IMR-90 (cell line): ENCODE data around the gene SRGAP2C. TPM values are rescaled to one million over a fixed set of nuclear protein-coding genes. Genes with fewer than 3 reads are reported as not detected.
A peak's percentile ranks its signal among the peaks of the same experiment; 100 is the strongest.
"Not testable (repeated sequence)": the region's sequence is repeated elsewhere in the genome, so short reads cannot be mapped to it uniquely, and the experiment has no call there.

ENCODE experiments used
- ATAC-seq: fragments of 200-7000 bp; cut with Tn5 transposase; 2 replicates; pipeline ENCODE4 v1.9.1; 2020; ENCODE audit warnings: low read depth, mild to moderate bottlenecking, moderate library complexity
- BruUV-seq: library from RNA; stranded (reverse); fragments of 400-500 nt; replicated peaks from 2 replicates; lab custom pipeline; 2021; lab: Mats Ljungman, UMichigan
- CTCF ChIA-PET: fragments of 300-600 bp; formaldehyde crosslinking; extraction: SDS; loops from one replicate; lab custom pipeline; 2021; ENCODE audit warnings: antibody characterized with exemption; lab: Yijun Ruan, JAX
- POLR2A ChIA-PET: fragments of 300-600 bp; sonication (Branson Sonifier 250); formaldehyde crosslinking; loops from one replicate; lab custom pipeline; 2022; ENCODE audit warnings: antibody characterized with exemption; ENCODE audit not compliant: unreplicated experiment; lab: Charles Lee
- DNase-seq: peaks from one replicate; pipeline ENCODE4 v3.0.0; 2013
- H2AFZ ChIP-seq: replicated peaks from 2 replicates; pipeline ENCODE3; 2013; ENCODE audit warnings: low read length, mild to moderate bottlenecking; ENCODE audit not compliant: poor library complexity
- H2AK5ac ChIP-seq: 2 replicates; pipeline ENCODE4 v1.6.1; 2013; ENCODE audit warnings: low read depth, low read length, inconsistent platforms
- H2AK9ac ChIP-seq: replicated peaks from 2 replicates; pipeline ENCODE3; 2013; ENCODE audit warnings: mild to moderate bottlenecking, low read depth, low read length, moderate library complexity; ENCODE audit not compliant: poor library complexity
- H2BK120ac ChIP-seq: 2 replicates; pipeline ENCODE4 v1.6.1; 2013; ENCODE audit warnings: low read depth, low read length, inconsistent platforms
- H2BK15ac ChIP-seq: 3 replicates; pipeline ENCODE4 v1.6.1; 2013; ENCODE audit warnings: low read depth, low read length, inconsistent platforms
- H2BK20ac ChIP-seq: 2 replicates; pipeline ENCODE4 v1.6.1; 2013; ENCODE audit warnings: low read depth, mild to moderate bottlenecking, inconsistent platforms, low read length, moderate library complexity
- H2BK5ac ChIP-seq: 2 replicates; pipeline ENCODE4 v1.6.1; 2013; ENCODE audit warnings: mild to moderate bottlenecking, low read depth, low read length, inconsistent platforms; ENCODE audit not compliant: poor library complexity, severe bottlenecking
- H3K14ac ChIP-seq: replicated peaks from 2 replicates; pipeline ENCODE4 v1.6.1; 2013; ENCODE audit warnings: low read depth, low read length, inconsistent platforms
- H3K18ac ChIP-seq: 2 replicates; pipeline ENCODE4 v1.6.1; 2013; ENCODE audit warnings: low read depth, low read length, control low read depth
- H3K23ac ChIP-seq: 2 replicates; pipeline ENCODE4 v1.6.1; 2013; ENCODE audit warnings: low read depth, low read length, inconsistent platforms
- H3K27ac ChIP-seq: 2 replicates; pipeline ENCODE4 v1.5.1; 2013; ENCODE audit warnings: mild to moderate bottlenecking, control low read depth, low read length; ENCODE audit not compliant: insufficient read depth
- H3K27me3 ChIP-seq: 2 replicates; pipeline ENCODE4 v1.6.1; 2013; ENCODE audit warnings: low read length; ENCODE audit not compliant: control insufficient read depth, insufficient read depth
- H3K36me3 ChIP-seq: 2 replicates; pipeline ENCODE4 v1.6.1; 2013; ENCODE audit warnings: low read length, mixed read lengths; ENCODE audit not compliant: control insufficient read depth, insufficient read depth
- H3K4ac ChIP-seq: 2 replicates; pipeline ENCODE4 v1.6.1; 2013; ENCODE audit warnings: low read depth, low read length, inconsistent platforms
- H3K4me1 ChIP-seq: 2 replicates; pipeline ENCODE4 v1.6.1; 2013; ENCODE audit warnings: low read length, mixed read lengths; ENCODE audit not compliant: control insufficient read depth, insufficient read depth
- H3K4me2 ChIP-seq: 2 replicates; pipeline ENCODE4 v1.6.1; 2013; ENCODE audit warnings: low read depth, mild to moderate bottlenecking, control low read depth, low read length, moderate library complexity
- H3K4me3 ChIP-seq: 2 replicates; pipeline ENCODE4 v1.5.1; 2013; ENCODE audit warnings: low read depth, mild to moderate bottlenecking, control low read depth, low read length, moderate library complexity; ENCODE audit not compliant: insufficient read depth
- H3K56ac ChIP-seq: 2 replicates; pipeline ENCODE4 v1.6.1; 2013; ENCODE audit warnings: low read length, inconsistent platforms; ENCODE audit not compliant: insufficient read depth; ENCODE audit errors: extremely low read depth
- H3K79me1 ChIP-seq, 2 experiments: 2 replicates each; pipeline ENCODE4 v1.6.1; 2013; ENCODE audit warnings: low read length in 2 of 2, inconsistent platforms in 1 of 2, low read depth in 1 of 2
- H3K9ac ChIP-seq: 2 replicates; pipeline ENCODE4 v1.6.1; 2013; ENCODE audit warnings: low read depth, low read length, control low read depth
- H3K9me1 ChIP-seq: 2 replicates; pipeline ENCODE4 v1.6.1; 2013; ENCODE audit warnings: low read length, inconsistent platforms; ENCODE audit not compliant: insufficient read depth
- H3K9me3 ChIP-seq: 2 replicates; pipeline ENCODE4 v1.6.1; 2013; ENCODE audit warnings: low read length; ENCODE audit not compliant: control insufficient read depth, insufficient read depth
- H4K20me1 ChIP-seq: 2 replicates; pipeline ENCODE4 v1.6.1; 2013; ENCODE audit warnings: low read length, inconsistent platforms; ENCODE audit not compliant: insufficient read depth
- H4K5ac ChIP-seq: 2 replicates; pipeline ENCODE4 v1.6.1; 2013; ENCODE audit warnings: mild to moderate bottlenecking, low read depth, low read length, control low read depth
- H4K8ac ChIP-seq, 2 experiments: 2 replicates each; pipeline ENCODE4 v1.6.1; 2013; ENCODE audit warnings: low read depth in 2 of 2, low read length in 2 of 2, control low read depth in 1 of 2, inconsistent platforms in 1 of 2
- H4K91ac ChIP-seq: 2 replicates; pipeline ENCODE4 v1.6.1; 2013; ENCODE audit warnings: low read depth, low read length, inconsistent platforms; ENCODE audit not compliant: insufficient read depth
- WGBS, 2 experiments: methylation state at CpG; one replicate each; pipeline versions ENCODE4 v1.1.5 to v1.1.7; 2013; ENCODE audit warnings: missing lambda C conversion rate in 2 of 2; ENCODE audit not compliant: insufficient read length in 1 of 2; ENCODE audit errors: extremely low coverage in 2 of 2; 5-methylcytosine and 5-hydroxymethylcytosine counted together
- dilution Hi-C: fragments of 300-500 bp; cut with HindIII; formaldehyde crosslinking; loops from one replicate; pipeline ENCODE4 v1.14.3; 2018; ENCODE audit warnings: low sequenced_read_pairs; ENCODE audit not compliant: unreplicated experiment
- in situ Hi-C: fragments of 300-500 bp; cut with MboI; formaldehyde crosslinking; loops from 3 replicates; pipeline ENCODE4 v1.14.3; 2019; ENCODE audit warnings: low sequenced_read_pairs, inconsistent platforms, mixed read lengths
- intact Hi-C: fragments of 100-400 bp; cut with micrococcal nuclease; formaldehyde crosslinking; loops from 2 replicates; pipeline ENCODE4 v1.10.0; 2022
- polyA plus RNA-seq, 3 experiments: library from polyadenylated mRNA; depleted of rRNA; stranded (reverse); fragments of >200 nt; gene quantifications; 2 replicates each; pipeline ENCODE4 v1.2.3, GENCODE V29; 2012; ENCODE audit warnings: low replicate concordance in 1 of 3
- total RNA-seq: library from RNA; depleted of rRNA; stranded (reverse); fragments of >200 nt; gene quantifications from 2 replicates; pipeline ENCODE4 v1.2.3, GENCODE V29; 2012

Gene SRGAP2C
- total and polyA plus RNA-seq, 2 of the 4 experiments (the other 2 are of a cell fraction) = 5.6 to 12.7 TPM

DNA sequence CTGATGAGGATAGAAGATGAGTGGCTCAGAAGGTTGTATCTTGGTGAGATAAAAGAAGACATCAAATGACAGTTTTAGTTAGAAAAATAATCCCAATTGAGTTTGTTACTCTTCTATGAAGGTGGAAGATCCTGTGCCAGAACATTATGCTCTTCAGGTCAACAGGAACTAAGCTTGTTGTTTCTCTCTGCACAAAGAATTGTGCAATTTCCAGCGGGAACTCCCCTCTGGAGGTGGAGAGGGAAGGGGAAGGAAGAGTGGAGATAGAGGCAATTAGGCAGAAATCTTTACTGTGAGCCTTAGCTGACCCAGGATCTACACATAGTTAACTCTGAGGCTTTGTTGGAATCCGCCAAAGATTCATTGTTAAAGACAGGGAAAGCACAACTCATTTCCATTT is 77.4 kb downstream of the SRGAP2C start:
- H3K9me3 ChIP-seq, H2BK5ac ChIP-seq, H3K36me3 ChIP-seq, intact Hi-C loops, H3K4me2 ChIP-seq, H2AK5ac ChIP-seq, H3K18ac ChIP-seq, in situ Hi-C loops, H3K9ac ChIP-seq, H3K9me1 ChIP-seq, H2AK9ac ChIP-seq, H3K4ac ChIP-seq, H2AFZ ChIP-seq, H4K20me1 ChIP-seq, CTCF ChIA-PET, H3K4me1 ChIP-seq, H4K91ac ChIP-seq, H4K8ac ChIP-seq, ATAC-seq, DNase-seq, H2BK15ac ChIP-seq, H4K5ac ChIP-seq, POLR2A ChIA-PET, BruUV-seq, H3K27ac ChIP-seq, H3K56ac ChIP-seq, H3K79me1 ChIP-seq, dilution Hi-C loops, H2BK120ac ChIP-seq, H3K14ac ChIP-seq, H2BK20ac ChIP-seq, H3K27me3 ChIP-seq, H3K23ac ChIP-seq, H3K4me3 ChIP-seq: not testable (repeated sequence)
- no CpG with 5 or more reads among the region's 2 CpGs for WGBS, 2 experiments

- in situ Hi-C loops, H3K9me1 ChIP-seq, H3K4ac ChIP-seq, H3K4me1 ChIP-seq, CTCF ChIA-PET, H3K27me3 ChIP-seq, H2AK5ac ChIP-seq, H2BK120ac ChIP-seq, intact Hi-C loops, H3K4me3 ChIP-seq, H3K36me3 ChIP-seq, H2BK20ac ChIP-seq, H3K4me2 ChIP-seq, H3K14ac ChIP-seq, H4K91ac ChIP-seq, H3K56ac ChIP-seq, H2BK5ac ChIP-seq, H3K9me3 ChIP-seq, H2AK9ac ChIP-seq, H3K18ac ChIP-seq, H3K79me1 ChIP-seq, H2AFZ ChIP-seq, H4K5ac ChIP-seq, dilution Hi-C loops, H4K20me1 ChIP-seq, H2BK15ac ChIP-seq, BruUV-seq, H3K9ac ChIP-seq, H3K23ac ChIP-seq, H3K27ac ChIP-seq, POLR2A ChIA-PET, H4K8ac ChIP-seq: not testable (repeated sequence)
- DNase-seq = peak; percentile 66
- ATAC-seq = peak; percentile 94
- no CpG with 5 or more reads among the region's 1 CpG for WGBS, 2 experiments
Measured at GRCh38 chr1:121263789-121264244, 79.0 kb downstream of the SRGAP2C start.
